Subcutaneous adipose tissue (tissue), 4 donors: ENCODE data around the gene RAMACL. TPM values are rescaled to one million over a fixed set of nuclear protein-coding genes. Genes with fewer than 3 reads are reported as not detected.

Experiments used
- CTCF ChIP-seq: fragments of 450-650 bp; IDR thresholded peaks from one replicate; pipeline ENCODE4 v1.5.1; 2016; ENCODE audit warnings: low read depth, mild to moderate bottlenecking, control low read depth, antibody characterized with exemption, moderate library complexity
- total RNA-seq, 4 donors: library from RNA; depleted of rRNA; stranded (reverse); fragments of >200 nt; gene quantifications; one replicate each; pipeline ENCODE4 v1.1.0, GENCODE V29; 2016

RAMACL gene
- total RNA-seq, 4 donors from 2014 or later: 8.8 to 13.2 (median 11.1) TPM

GRCh38 chr6:166558156-166559005 lies 28.1 kb downstream of the RAMACL start:
- TF ChIP-seq CTCF: no peak

GRCh38 chr6:166556863-166557322 lies 29.6 kb downstream of the RAMACL start:
- TF ChIP-seq CTCF: no peak

GRCh38 chr6:166556336-166556735 lies 30.1 kb downstream of the RAMACL start:
- TF ChIP-seq CTCF: no peak

- TF ChIP-seq CTCF: no peak
Measured at GRCh38 chr6:166555086-166555485, 31.4 kb downstream of the RAMACL start.

GRCh38 chr6:166554316-166554715 lies 32.2 kb downstream of the RAMACL start:
- TF ChIP-seq CTCF: no peak

- no peak for TF ChIP-seq CTCF
Measured at GRCh38 chr6:166553563-166554271, 32.8 kb downstream of the RAMACL start.

- no peak for TF ChIP-seq CTCF
Measured at GRCh38 chr6:166552600-166552999, 33.9 kb downstream of the RAMACL start.
